HG02588 (cell line): Measurements from ENCODE around the gene SEPTIN5.

ENCODE experiments used
- ATAC-seq: cut with Tn5 transposase; IDR thresholded peaks from one replicate; pipeline ENCODE4 v1.9.1; 2021; ENCODE audit warnings: mild to moderate bottlenecking, moderate library complexity; ENCODE audit not compliant: unreplicated experiment

The SEPTIN5 gene

GRCh38 chr22:19745155-19746101, 31.1 kb downstream of the SEPTIN5 start:
- ATAC-seq = no peak

- no peak for ATAC-seq
These were observed 32.4 kb downstream of the SEPTIN5 start for GRCh38 chr22:19746726-19747125.

- no peak for ATAC-seq
These were observed 33.2 kb downstream of the SEPTIN5 start for GRCh38 chr22:19747551-19747950.

GRCh38 chr22:19748139-19748538, 33.8 kb downstream of the SEPTIN5 start:
- ATAC-seq = no peak

GRCh38 chr22:19748991-19749664, 34.8 kb downstream of the SEPTIN5 start:
- ATAC-seq = no peak

GRCh38 chr22:19749876-19750275, 35.6 kb downstream of the SEPTIN5 start:
- ATAC-seq = no peak

GRCh38 chr22:19750507-19751490, 36.5 kb downstream of the SEPTIN5 start:
- no peak for ATAC-seq

- ATAC-seq = no peak
These were observed 37.4 kb downstream of the SEPTIN5 start for GRCh38 chr22:19751497-19752245.

- no peak for ATAC-seq
These were observed 39.0 kb downstream of the SEPTIN5 start for GRCh38 chr22:19753090-19753842.

GRCh38 chr22:19753996-19754700, 39.8 kb downstream of the SEPTIN5 start:
- ATAC-seq = no peak

- no peak for ATAC-seq
These were observed 40.4 kb downstream of the SEPTIN5 start for GRCh38 chr22:19754701-19755144.

- no peak for ATAC-seq
These were observed 40.9 kb downstream of the SEPTIN5 start for GRCh38 chr22:19755145-19755710.

- ATAC-seq = no peak
These were observed 41.5 kb downstream of the SEPTIN5 start for GRCh38 chr22:19755722-19756287.

GRCh38 chr22:19756288-19757128, 42.2 kb downstream of the SEPTIN5 start:
- ATAC-seq = no peak

GRCh38 chr22:19757140-19757984, 43.1 kb downstream of the SEPTIN5 start:
- no peak for ATAC-seq
